Right ventricle myocardium superior (tissue), 1 donor: ENCODE measurements around the gene PAPPA. TPM values are rescaled to one million over a fixed set of nuclear protein-coding genes. Genes with fewer than 3 reads are reported as not detected.

Source experiments
- ATAC-seq: fragments of 200-7000 bp; cut with Tn5 transposase; one replicate; pipeline ENCODE4 v1.9.1; 2020; ENCODE audit warnings: mild to moderate bottlenecking; ENCODE audit not compliant: poor library complexity
- DNase-seq: peaks from one replicate; pipeline ENCODE4 v3.0.0-alpha.2; 2020
- intact Hi-C: fragments of 100-400 bp; cut with DNase I; formaldehyde crosslinking; loops from one replicate; pipeline ENCODE4 v1.11.2; 2022
- total RNA-seq: library from RNA; stranded (reverse); fragmentation: NEBNext Ultra II Directional; extraction: Animal tissue kit (Norgen Biotek cat#: 25700); gene quantifications from one replicate; pipeline ENCODE4 v1.2.1, GENCODE V29; 2021
- donor health status: DM: no; HTN: yes; CAD: no; lungs with severe emphysema.

The PAPPA gene
- total RNA-seq, 1 donor from 2014 or later = 1.2 TPM

DNA sequence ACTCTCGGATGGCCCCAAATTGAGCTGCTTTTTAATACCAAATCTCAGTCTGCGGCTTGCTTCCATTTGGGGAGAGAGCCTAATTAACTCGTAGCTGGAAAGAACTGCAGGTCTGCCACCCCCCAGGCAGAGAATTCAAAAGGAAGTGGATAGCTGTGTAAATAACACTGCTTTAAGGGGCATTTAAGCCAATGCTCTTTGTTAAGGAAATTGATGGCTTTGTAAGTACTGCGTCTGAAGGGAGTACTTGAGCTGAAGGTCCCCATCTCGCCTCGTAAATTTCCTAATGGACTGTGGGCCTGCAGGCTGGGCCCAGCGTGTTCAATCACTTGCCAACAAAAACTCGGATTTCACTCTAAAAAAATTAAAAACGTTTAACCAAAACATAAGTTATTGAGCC, 132.7 kb downstream of the PAPPA start:
- intact Hi-C loops = no loop called here
- ATAC-seq (peak; percentile 27), DNase-seq (no peak)

DNA sequence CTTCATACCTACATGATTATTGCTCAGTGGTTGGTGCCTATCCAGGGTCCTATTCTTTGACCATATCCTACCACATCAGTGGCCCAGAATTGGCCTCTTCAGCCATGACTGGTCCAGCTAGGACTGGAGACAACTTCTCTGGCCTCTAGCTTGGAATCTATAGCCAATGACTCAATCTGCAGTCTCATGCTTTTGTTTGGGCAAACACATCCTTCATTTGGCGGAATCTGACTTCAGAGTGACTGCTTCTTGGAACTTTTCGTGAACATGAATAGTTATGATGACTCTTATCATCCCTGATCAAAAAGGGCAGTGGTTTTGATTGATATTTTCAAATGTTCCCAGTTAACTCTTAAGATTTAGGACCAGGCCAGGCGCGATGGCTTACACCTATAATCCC, 134.1 kb downstream of the PAPPA start:
- ATAC-seq (no peak), DNase-seq (no peak)
- intact Hi-C loops = no loop called here

DNA sequence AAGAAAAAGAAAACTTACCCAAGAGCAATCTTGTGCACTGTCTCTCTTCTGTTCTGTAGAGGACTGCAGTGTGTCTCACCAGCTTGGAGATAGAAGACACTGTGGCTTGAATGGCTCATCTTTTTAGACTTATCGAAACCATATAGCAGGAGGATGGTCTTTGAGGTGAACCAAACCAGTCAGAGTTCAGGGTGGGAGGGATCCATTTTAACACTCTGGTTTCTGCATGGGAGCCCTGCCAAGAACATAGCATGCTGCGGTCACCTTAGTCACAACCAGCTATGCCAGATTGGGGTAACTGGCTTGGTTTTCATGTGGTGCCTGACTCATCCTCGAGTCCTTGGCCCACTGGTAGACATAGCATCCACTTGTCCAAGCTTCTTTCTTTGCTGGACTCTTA, 135.1 kb downstream of the PAPPA start:
- intact Hi-C loops = no loop called here
- no peak for ATAC-seq
- no peak for DNase-seq

DNA sequence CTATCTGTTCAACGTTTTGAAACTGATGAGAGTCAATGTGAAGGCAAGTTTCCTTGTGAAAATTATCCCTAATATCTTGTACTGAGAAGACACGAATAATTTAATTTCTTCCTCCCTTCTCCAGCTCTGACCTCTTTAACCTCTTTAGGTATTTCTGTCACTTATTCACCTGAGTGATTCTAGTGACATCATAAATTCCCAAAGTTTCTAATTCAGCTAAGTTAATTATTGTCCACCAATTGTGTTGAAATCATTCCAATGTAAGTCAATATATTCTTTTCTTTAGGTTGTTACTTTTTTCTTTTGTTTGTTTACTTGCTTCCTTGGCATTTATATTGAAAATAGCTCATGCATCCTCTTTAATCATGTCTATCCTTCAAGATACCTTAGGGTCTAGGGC, 143.8 kb downstream of the PAPPA start:
- DNase-seq (no peak), ATAC-seq (no peak)
- intact Hi-C loops = no loop called here

DNA sequence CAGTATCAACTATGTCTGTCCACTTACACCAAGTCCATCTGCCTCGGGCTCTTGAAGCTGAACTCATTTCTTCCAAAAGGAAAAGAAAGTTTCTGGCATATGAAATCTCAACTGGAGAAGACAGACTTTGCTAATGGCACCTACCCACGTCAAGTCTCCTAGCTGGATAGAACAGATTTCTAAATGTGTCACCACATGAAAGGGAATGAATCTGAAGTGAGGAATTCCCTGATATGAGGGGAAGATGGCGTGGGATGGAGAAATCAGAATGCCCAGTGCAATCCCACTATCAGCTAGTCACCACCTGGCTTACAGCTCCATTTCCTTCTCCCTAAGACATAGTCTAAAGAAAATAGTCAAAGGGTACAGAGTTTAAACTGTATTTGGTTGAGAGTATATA, 144.7 kb downstream of the PAPPA start:
- DNase-seq (no peak), ATAC-seq (no peak)
- intact Hi-C loops = no loop called here

DNA sequence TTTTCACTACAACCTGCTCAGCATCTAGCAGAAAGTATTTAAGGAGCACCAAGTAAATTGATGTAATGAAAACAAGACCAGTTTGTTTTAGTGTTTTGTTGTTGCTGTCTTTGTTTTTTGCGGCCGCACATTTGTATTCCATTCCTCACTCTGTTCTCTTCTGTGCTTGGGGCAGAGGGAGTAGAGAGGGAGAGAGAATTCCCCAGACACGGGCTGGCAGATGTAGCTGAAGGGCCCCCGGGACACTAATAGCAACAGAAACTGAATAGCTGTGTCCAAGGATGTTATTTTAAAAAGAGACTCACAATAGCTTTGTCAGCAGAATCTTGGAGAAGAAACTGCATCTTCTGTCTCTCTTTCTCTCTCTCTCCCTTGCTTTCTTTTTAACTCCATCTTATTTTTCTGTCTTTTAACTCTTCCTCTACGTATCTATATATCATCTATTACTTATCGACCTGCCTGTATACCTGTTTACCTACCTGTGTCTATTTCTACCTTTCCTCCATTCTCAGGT, 145.3 kb downstream of the PAPPA start:
- intact Hi-C loops = no loop called here
- DNase-seq (no peak), ATAC-seq (no peak)

DNA sequence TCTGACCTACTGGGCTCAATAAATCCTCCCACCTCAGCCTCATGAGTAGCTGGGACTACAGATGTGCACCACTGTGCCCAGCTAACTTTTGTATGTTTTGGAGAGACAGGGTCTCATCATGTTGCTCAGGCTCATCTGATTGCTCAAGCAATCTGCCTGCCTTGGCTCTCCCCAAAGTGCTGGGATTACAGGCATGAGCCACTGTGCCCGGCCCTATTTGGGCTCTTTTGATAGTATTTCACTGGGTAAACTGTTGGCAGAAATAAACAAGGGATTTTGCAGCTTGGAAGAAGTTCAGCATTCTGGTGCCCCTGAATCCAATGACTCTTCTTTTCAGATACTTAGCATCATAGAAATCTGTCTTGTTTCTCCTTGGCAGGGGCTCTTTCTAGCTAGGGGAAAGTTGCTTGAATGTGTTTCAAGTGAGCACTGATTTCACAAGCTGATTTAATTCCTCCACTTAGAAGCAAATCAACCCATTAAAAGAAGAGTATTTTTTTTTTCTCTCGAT, 146.8 kb downstream of the PAPPA start:
- ATAC-seq (no peak), DNase-seq (no peak)
- intact Hi-C loops = no loop called here

DNA sequence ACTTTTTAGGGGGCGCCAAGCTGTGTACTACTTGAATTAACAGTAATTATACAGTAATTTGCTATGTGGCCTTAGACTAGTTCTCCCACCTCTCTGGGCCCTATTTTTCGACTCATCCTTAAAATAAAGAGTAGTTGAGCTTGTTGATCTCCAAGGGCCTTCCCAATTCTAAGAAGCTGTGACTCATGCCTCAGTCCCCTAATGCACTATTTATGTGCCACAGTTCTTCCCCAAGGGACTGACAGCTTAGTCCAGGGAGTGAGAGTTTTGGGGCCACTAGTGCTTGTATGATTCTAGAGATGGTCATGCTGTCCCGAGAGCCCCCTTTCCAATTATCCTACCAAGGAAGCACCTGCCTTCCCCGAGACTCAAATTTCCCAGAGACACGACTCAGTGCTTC, 149.7 kb downstream of the PAPPA start:
- intact Hi-C loops = no loop called here
- no peak for ATAC-seq

DNA sequence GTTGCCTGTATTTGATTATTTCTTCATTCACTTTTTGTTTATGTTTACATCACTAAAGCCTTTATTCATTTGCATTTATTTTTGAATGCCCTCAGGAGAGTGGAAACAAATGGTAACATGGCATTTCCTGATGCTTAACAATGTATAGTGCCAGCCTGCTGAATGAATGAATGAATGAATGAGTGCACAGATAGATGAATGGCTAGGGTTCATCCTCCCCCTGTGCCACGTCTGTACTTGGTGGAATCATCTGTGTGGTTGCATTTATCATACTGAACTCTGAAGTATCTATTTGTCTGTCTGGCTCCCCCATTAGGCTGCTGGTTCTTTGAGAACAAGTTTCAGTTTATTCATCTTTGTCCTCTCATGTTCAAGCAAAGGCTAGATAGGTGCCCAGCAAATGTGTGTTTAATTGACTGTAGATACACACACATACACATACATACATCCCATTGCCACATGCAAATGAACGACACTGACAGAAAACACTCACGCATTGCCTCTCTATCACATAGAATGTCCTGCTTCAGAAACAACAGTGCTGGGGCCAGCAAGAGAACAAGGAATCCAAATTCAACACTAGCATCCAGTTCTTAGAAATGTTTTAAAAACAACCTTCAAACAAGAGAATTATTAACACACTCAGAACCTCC, 150.4 kb downstream of the PAPPA start:
- intact Hi-C loops = no loop called here
- no peak for ATAC-seq
- DNase-seq = no peak

More for the DNA sequence above, 149.7 kb downstream of the PAPPA start:
- no peak for DNase-seq

DNA sequence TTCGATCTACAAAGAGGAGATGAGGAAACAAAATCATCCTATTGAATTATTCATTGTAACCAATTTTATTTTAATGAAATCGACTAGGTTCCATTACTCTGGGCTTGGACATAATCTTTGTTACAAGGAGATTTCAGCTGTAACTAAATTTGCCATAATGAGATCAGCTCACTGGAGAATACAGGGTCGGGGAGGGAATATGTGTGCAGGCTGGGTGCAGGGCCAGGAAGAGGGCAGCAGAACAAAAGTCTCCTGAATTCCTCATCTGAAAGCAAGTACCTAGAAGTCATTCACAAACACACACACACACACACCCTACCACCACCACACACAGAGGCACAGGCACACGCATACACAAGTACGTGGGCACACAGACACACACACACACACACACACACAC, 151.2 kb downstream of the PAPPA start:
- no peak for DNase-seq
- ATAC-seq = no peak
- intact Hi-C loops = no loop called here

DNA sequence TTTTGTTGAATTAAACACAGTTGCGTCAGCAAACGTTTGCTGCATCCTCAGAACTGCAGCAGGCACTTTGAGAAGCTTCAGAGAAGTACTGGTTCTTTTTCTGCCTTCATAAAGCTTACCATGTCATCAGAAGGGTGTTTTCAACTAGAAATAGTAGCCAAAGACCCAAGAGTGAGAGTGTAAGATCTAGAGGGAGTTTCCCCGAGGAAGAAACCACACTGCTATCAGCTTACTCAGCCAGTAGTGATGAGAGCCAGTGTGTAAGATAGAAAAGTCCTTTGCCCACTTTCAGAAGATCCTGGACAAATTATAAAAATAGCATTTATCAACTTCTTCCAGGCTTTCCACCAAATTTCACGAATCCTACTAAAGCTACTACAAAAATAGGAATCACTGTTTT, 154.5 kb downstream of the PAPPA start:
- intact Hi-C loops = no loop called here
- ATAC-seq (no peak), DNase-seq (no peak)

DNA sequence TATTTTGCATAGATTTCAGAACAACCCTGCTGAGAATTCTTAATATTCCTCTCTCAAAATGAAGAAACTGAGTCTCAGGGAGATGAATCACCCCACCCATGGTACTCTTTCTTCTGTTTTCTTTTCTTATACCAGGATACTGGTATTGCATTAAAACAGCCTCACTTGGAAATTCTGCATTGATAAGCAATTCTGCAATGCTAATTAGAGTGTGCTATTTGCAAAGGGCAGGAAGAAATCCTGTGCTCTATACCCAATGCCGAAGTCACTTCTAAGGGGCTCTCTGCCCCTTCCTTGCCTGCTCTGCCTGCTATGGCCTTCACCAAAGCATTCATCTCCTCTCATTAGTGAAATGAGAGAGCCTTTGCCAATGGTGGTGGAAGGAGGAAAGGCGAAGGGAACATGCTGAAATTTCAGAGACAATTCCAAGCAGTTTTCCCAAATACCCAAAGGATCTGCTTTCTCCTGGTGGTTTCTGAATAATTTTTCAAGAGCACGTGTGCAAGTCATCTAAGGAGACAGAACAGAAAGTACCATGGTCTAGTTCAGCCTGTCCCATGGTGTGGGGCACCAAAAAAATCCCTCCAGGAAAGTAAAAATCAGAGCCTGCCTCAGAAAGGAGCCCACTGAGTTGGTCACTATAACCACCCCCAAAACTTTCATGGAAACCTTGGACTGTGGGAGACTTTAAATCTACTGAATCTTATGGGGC, 156.5 kb downstream of the PAPPA start:
- intact Hi-C loops = no loop called here
- ATAC-seq (peak; percentile 56), DNase-seq (no peak)

DNA sequence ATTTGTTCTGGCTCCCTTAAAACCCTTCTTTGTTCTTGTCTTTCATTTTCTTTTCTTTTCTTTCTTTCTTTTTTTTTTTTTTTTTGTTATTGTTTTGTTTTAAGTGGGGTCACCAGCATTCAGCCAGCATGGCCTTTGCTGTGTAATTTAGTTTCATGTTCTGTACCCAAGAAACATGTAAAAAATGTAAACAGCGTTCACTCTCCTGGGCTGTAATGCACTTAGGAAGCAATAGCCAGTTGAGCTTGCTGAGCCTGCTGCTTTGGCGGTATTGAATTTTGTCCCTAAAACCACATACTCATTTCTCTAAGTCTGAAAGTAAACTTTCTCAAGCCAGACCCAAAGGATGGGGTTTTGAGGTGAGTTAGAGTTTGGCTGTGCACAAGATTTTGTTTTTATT, 158.6 kb downstream of the PAPPA start:
- ATAC-seq (no peak), DNase-seq (no peak)
- intact Hi-C loops = no loop called here

DNA sequence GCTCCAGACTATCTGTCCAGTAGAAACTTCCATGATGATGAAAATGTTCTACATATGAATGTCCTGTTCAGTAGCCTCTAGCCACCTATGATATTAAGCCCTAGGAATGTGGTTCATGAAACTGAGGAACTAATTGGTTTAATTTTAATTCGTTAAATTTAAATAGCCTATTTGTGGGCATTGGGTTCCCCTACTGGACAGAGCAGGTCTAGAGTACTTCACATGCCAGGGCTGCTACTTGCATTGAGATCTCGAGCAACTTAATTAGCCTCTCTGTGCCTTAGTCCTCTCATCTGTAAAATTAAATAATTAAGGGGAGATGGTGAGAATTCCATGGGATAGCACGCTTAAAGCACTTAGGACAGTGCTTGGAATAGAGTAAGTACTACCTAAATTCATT, 160.0 kb downstream of the PAPPA start:
- DNase-seq (no peak), ATAC-seq (no peak)
- intact Hi-C loops = no loop called here

DNA sequence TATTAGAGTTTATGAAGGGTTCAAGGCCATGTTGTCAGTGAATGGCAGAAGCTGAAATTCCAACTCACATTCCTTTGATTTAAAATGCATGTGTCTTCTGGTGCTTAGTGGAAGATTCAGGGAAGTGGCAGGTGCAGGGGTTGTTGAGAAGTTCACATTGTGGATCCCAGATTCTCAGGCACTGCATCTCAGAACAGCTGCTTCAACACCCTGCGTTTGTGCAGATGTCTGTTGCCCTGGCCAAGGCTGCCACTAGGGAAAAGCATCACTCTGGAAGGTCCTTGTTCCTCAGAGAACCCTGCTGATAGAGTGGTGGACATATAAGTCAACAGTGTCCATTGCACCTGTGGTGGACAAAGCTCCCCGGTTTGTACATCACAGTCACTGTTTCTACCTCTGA, 162.7 kb downstream of the PAPPA start:
- ATAC-seq (no peak), DNase-seq (no peak)
- intact Hi-C loops = no loop called here

DNA sequence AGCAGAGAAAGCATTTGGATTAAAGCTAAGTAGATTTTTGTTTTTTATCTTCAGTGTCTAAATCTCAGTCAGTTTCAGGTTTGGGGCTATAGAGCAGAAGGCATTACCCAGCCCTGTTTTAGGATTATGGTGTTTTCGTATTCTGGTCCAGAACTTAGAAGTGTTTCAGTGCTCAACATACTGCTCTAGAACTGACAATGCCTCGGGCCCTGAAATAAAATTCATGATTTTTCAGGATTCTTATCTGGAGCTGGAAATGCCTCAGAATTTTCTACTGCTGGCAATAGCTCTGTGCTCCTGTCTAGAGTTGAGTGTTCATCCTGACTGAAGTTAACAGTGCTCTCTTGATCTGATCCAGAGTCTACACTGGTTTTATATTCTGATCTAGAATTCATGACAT, 163.9 kb downstream of the PAPPA start:
- DNase-seq = no peak
- intact Hi-C loops = no loop called here

DNA sequence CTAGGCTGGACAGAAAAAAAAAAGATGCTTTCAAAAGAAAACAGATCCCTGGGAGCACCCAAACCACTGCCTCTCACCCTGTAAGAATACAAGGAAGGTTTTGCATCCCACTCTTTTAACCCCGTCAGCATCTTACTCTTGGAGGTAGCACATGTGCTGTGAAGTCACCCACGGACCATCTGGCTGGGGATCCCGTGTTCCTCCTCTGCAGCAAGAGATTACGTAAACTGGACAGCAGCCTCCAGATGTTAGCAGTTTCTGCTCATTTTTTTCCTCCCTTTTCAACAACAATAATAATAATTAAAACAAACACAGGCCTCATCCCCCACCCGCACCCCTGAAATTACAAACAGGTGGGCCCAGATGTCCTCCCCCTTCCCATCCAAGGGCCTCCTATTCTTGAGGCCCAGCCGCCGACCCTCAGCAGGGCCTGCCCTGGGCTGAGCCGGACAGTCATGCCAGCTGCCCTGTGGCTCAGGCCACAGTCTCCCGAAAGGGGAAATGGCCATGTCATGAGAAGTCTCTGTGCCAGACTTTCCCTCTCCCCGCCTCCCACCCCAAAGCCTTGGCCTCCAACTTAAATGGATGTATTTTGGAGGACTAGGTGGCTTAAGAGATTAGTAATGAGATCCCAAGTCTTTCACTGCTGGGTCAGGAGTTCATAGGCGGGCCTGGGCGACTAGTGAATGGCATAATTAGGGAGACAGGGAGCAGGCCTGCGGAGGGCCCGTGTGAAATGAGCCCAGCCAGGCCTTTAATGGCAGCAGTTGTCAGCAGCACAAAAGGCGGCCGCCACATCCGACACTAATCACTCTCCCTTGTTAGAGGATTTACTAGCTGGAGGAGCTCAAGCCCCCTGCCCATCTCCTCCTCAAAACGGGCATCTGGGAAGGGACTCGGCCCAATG, 165.1 kb downstream of the PAPPA start:
- ATAC-seq (peak; percentile 81), DNase-seq (peak; percentile 71)
- intact Hi-C loops = no loop called here

More for the DNA sequence above, 163.9 kb downstream of the PAPPA start:
- no peak for ATAC-seq

DNA sequence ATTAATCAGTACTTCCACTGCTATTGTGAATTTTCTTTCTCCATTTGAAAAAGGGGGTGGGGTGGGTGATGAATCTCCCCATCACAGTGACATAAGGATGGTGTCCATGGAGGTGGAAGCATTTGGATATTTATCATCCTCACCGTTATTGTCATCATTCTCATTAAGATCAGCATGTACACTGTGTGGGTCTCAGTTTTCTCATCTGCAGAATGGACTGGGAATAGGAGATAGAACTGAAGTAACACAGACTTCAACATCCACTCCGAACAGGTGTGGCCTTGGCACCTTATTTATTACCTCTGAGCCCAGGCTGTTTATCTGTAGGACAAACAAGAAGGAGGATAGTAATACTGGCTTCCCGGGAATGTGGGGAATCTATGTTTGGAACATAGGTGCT, 165.9 kb downstream of the PAPPA start:
- intact Hi-C loops = no loop called here
- ATAC-seq (no peak), DNase-seq (no peak)

DNA sequence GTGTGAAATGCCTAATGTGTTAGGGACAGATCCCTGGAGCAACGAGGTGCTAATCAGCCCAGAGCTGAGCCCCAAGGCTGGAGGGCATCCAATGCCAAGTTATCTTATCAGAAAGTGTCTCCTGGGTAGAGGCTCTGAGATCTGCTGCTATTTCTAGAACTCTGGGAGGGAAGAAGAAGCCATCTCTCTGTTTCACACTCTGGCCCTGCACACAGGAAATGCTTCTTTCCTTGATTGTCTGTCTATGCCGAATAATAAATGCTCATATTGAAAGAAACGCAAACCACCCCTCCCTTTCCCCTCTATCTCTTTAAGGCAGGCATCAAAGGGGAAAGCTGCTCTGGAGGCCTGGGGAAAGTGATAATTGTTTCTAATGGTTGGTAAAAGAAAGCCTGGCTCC, 166.7 kb downstream of the PAPPA start:
- DNase-seq (peak; percentile 51), ATAC-seq (peak; percentile 78)
- intact Hi-C loops = no loop called here
